Measurements from ENCODE around the gene IRS1.

DNA sequence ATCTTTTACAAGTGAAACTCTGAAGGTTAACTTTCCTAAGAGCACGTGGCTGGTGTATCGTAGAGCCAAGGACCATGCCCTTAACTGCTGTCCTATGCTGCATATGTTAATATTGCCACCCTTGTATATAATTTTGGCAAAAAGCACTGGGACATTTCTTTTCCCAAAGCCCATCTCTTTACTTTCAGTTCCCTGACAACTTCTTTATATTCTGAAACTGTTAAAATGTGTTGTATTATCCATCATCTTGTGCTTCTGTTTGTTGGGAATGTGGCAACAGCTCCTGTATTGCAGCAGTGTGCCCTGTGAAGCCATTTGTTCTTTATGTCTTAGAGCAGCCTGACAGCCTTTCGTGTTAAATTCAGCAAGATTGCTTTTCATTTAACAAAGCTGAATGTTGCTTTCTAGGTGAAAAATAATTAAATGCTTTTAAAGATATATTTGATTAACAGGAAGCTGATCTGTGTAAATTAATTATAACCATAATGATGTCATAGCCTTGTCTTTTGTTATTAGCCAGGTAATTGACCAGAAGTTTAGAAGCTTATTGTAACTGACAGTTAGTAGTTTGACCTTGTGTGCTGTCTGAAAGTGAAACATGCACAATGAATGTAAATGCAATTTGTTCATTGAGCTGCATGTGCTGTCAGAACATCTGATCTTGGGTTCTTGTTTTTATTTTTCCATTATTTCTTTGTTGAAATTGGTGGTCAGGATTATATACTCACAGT, 45.9 kb upstream of the IRS1 start:
- TF ChIP-seq ZNF274 (IDR thresholded peaks at IDR 0.05; ENCODE audit: low read depth, low read length) (no peak), YY1 (IDR thresholded peaks at IDR 0.05; ENCODE audit: insufficient read depth, insufficient read length) (no peak), SUZ12 (IDR thresholded peaks at IDR 0.05; ENCODE audit: extremely low read depth, insufficient read depth, insufficient read length) (no peak)
